GM19193 (cell line): ENCODE data around the gene AMOTL2.

Experiments
- POLR2A ChIP-seq: IDR thresholded peaks from 4 replicates; pipeline ENCODE4 v1.6.1; 2011; ENCODE audit not compliant: insufficient read depth, insufficient read length; ENCODE audit errors: extremely low read depth

AMOTL2 gene

GRCh38 chr3:134364061-134364935, 9.9 kb downstream of the AMOTL2 start:
- no peak for TF ChIP-seq POLR2A

- no peak for TF ChIP-seq POLR2A
Observed at GRCh38 chr3:134363381-134363755, 10.9 kb downstream of the AMOTL2 start.

- no peak for TF ChIP-seq POLR2A
Observed at GRCh38 chr3:134362670-134363380, 11.4 kb downstream of the AMOTL2 start.

GRCh38 chr3:134362221-134362620, 12.0 kb downstream of the AMOTL2 start:
- no peak for TF ChIP-seq POLR2A

GRCh38 chr3:134361162-134361835, 12.9 kb downstream of the AMOTL2 start:
- no peak for TF ChIP-seq POLR2A

- TF ChIP-seq POLR2A, result no peak
Observed at GRCh38 chr3:134360046-134360445, 14.2 kb downstream of the AMOTL2 start.

GRCh38 chr3:134359121-134360010, 14.9 kb downstream of the AMOTL2 start:
- TF ChIP-seq POLR2A, result no peak

GRCh38 chr3:134357914-134358811, 16.1 kb downstream of the AMOTL2 start:
- TF ChIP-seq POLR2A, result no peak

GRCh38 chr3:134357261-134357913, 16.9 kb downstream of the AMOTL2 start:
- TF ChIP-seq POLR2A, result no peak

- TF ChIP-seq POLR2A, result no peak
Observed at GRCh38 chr3:134356411-134357040, 17.7 kb downstream of the AMOTL2 start.

GRCh38 chr3:134355416-134355815, 18.8 kb downstream of the AMOTL2 start:
- TF ChIP-seq POLR2A, result no peak

GRCh38 chr3:134354612-134355251, 19.5 kb downstream of the AMOTL2 start:
- no peak for TF ChIP-seq POLR2A
